Lower lobe of right lung (tissue), 2 donors: ENCODE measurements around the gene TMEM134. TPM values are rescaled to one million over a fixed set of nuclear protein-coding genes. Genes with fewer than 3 reads are reported as not detected.

Experiments
- ATAC-seq, 2 donors: fragments of 200-7000 bp; cut with Tn5 transposase; one replicate each; pipeline ENCODE4 v1.9.1; 2020 to 2022; ENCODE audit warnings: mild to moderate bottlenecking in 2 of 2, moderate library complexity in 2 of 2
- DNase-seq: peaks from one replicate; pipeline ENCODE4 v3.0.0-alpha.2; 2020
- H3K27ac ChIP-seq: fragments of 200-600 bp; one replicate; pipeline ENCODE4 v1.8.0; 2022
- H3K27me3 ChIP-seq: fragments of 200-600 bp; one replicate; pipeline ENCODE4 v1.8.0; 2022; ENCODE audit warnings: low read depth
- H3K36me3 ChIP-seq: fragments of 200-600 bp; one replicate; pipeline ENCODE4 v1.8.0; 2022; ENCODE audit warnings: mild to moderate bottlenecking
- H3K4me1 ChIP-seq: fragments of 200-600 bp; one replicate; pipeline ENCODE4 v1.8.0; 2022
- H3K4me3 ChIP-seq: fragments of 200-600 bp; one replicate; pipeline ENCODE4 v1.8.0; 2022; ENCODE audit warnings: mild to moderate bottlenecking
- H3K9me3 ChIP-seq: fragments of 200-600 bp; one replicate; pipeline ENCODE4 v1.8.0; 2022
- intact Hi-C: fragments of 100-400 bp; cut with DNase I; formaldehyde crosslinking; loops from one replicate; pipeline ENCODE4 v1.11.0; 2022
- total RNA-seq: library from RNA; stranded (reverse); fragmentation: NEBNext Ultra II Directional; extraction: Animal tissue kit (Norgen Biotek cat#: 25700); gene quantifications from one replicate; pipeline ENCODE4 v1.2.1, GENCODE V29; 2021
- TF ChIP-seq, protein P1 (sequence below): fragments of 200-600 bp; IDR thresholded peaks from one replicate; pipeline ENCODE4 v1.8.0; 2022; ENCODE audit warnings: antibody characterized with exemption, mild to moderate bottlenecking
- donor health status: DM: no; HTN: yes; CAD: no; lungs with severe emphysema.

TMEM134 gene
- total RNA-seq, 1 donor from 2014 or later, result 49.1 TPM

DNA sequence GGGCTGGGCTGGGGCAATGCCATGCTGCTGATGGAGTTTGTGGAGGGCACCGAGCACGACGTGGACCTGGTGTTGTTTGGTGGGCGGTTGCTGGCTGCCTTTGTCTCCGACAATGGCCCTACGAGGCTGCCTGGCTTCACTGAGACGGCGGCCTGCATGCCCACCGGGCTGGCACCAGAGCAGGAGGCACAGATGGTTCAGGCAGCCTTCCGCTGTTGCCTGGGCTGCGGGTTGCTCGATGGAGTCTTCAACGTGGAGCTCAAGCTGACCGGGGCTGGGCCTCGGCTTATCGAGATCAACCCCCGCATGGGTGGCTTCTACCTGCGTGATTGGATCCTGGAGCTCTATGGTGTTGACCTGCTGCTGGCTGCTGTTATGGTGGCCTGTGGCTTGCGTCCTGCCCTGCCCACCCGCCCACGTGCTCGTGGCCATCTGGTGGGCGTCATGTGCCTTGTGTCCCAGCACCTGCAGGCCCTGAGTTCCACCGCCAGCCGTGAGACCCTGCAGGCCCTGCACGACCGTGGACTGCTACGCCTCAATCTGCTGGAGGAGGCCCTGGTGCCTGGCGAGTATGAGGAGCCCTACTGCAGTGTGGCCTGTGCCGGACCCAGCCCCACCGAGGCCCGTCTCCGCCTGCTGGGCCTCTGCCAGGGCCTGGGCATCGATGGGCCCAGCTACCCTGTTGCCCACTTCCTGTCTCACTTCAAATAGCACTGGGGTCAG is 45.0 kb downstream of the TMEM134 start:
- no peaks in the 10 kb centered on the region for H3K9me3 ChIP-seq
- peaks cover 30% of the 10 kb centered on the region for H3K4me1 ChIP-seq
- H3K36me3 ChIP-seq, result no peaks in the 10 kb centered on the region
- intact Hi-C loops, result no loop called here
- no peak overlapping the region for H3K27ac ChIP-seq
- DNase-seq (no peak), ATAC-seq (no peak)
- H3K27me3 ChIP-seq, result no peaks in the 10 kb centered on the region
- H3K4me3 ChIP-seq, result no peak overlapping the region
- TF ChIP-seq, protein P1, sequence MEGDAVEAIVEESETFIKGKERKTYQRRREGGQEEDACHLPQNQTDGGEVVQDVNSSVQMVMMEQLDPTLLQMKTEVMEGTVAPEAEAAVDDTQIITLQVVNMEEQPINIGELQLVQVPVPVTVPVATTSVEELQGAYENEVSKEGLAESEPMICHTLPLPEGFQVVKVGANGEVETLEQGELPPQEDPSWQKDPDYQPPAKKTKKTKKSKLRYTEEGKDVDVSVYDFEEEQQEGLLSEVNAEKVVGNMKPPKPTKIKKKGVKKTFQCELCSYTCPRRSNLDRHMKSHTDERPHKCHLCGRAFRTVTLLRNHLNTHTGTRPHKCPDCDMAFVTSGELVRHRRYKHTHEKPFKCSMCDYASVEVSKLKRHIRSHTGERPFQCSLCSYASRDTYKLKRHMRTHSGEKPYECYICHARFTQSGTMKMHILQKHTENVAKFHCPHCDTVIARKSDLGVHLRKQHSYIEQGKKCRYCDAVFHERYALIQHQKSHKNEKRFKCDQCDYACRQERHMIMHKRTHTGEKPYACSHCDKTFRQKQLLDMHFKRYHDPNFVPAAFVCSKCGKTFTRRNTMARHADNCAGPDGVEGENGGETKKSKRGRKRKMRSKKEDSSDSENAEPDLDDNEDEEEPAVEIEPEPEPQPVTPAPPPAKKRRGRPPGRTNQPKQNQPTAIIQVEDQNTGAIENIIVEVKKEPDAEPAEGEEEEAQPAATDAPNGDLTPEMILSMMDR, result no peak

DNA sequence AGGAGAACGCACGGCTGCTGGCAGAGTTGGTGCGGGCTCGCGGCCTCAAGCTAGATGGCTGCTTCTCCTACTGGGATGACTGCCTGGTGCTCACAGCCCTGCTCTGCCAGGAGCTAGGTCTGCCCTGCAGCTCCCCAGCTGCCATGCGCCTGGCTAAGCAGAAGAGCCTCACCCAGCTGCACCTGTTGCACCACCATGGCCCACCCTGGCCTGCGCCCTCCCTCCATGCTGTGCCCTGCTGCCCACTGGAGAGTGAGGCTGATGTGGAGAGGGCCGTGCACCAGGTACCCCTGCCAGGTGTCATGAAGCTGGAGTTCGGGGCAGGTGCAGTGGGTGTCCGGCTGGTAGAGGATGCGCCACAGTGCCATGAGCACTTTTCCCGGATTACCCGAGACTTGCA is 45.6 kb downstream of the TMEM134 start:
- H3K4me3 ChIP-seq, result no peak overlapping the region
- no peak overlapping the region for H3K27ac ChIP-seq
- H3K36me3 ChIP-seq, result no peaks in the 10 kb centered on the region
- H3K27me3 ChIP-seq, result no peaks in the 10 kb centered on the region
- peaks cover 33% of the 10 kb centered on the region for H3K4me1 ChIP-seq
- ATAC-seq (no peak), DNase-seq (no peak)
- TF ChIP-seq, protein P1, result no peak
- intact Hi-C loops, result no loop called here
- H3K9me3 ChIP-seq, result no peaks in the 10 kb centered on the region

DNA sequence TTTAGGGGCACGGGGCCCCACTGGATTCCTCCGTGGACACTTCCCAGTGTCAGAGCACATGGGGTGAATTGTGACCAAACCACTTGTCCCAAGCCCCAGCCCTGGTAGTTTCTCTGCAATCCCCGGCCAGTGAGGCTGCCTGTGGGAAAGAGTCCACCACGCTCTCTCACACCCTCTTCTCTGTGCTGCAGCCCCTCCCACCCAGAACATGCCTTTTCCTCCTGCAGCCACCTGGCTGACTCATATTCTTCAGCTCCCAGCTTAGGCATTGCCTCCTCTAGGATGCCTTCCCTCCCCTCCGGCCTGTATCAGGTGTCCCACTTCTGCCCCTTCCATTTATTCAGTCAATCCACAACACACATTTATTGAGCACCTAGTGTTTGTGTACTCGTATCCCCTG is 46.2 kb downstream of the TMEM134 start:
- DNase-seq, result no peak
- Histone ChIP-seq H3K27me3 (no peaks in the 10 kb centered on the region), H3K4me3 (no peak overlapping the region), H3K9me3 (no peaks in the 10 kb centered on the region), H3K27ac (no peak overlapping the region), H3K4me1 (peaks cover 35% of the 10 kb centered on the region), H3K36me3 (no peaks in the 10 kb centered on the region)
- intact Hi-C loops, result no loop called here
- TF ChIP-seq, protein P1, result no peak
- ATAC-seq, result no peak

DNA sequence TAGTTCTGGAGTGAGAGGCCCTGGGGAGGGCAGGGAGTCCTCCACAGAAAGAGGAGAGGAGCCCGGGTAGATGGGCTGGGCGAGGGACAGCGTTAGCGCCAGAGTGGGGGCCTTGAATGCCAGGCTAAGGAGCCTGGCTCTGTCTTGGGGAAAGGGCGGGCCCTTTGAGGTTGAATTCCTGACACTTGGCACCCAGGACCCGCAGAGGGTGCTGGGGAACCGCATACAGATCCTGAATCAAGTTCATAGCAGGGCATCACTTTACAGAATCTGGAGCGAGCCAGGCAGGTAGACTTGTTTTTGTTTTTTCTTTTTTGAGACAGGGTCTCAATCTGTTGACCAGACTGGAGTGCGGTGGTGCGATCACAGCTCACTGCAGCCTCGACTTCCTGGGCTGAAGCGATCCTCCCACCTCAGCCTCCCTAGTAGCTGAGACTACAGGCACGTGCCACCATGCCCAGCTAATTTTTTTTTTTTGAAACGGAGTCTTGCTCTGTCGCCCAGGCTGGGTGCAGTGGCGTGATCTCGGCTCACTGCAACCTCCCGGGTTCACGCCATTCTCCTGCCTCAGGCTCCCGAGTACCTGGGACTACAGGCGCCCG is 47.5 kb downstream of the TMEM134 start:
- DNase-seq (no peak), ATAC-seq (peak in 1 of 2 donors; percentile 23)
- intact Hi-C loops, result no loop called here
- Histone ChIP-seq H3K36me3 (no peaks in the 10 kb centered on the region), H3K4me3 (peak overlapping the region; percentile 66), H3K4me1 (peaks cover 37% of the 10 kb centered on the region), H3K27me3 (no peaks in the 10 kb centered on the region), H3K9me3 (no peaks in the 10 kb centered on the region), H3K27ac (peak overlapping the region; percentile 91)
- TF ChIP-seq, protein P1, result no peak

DNA sequence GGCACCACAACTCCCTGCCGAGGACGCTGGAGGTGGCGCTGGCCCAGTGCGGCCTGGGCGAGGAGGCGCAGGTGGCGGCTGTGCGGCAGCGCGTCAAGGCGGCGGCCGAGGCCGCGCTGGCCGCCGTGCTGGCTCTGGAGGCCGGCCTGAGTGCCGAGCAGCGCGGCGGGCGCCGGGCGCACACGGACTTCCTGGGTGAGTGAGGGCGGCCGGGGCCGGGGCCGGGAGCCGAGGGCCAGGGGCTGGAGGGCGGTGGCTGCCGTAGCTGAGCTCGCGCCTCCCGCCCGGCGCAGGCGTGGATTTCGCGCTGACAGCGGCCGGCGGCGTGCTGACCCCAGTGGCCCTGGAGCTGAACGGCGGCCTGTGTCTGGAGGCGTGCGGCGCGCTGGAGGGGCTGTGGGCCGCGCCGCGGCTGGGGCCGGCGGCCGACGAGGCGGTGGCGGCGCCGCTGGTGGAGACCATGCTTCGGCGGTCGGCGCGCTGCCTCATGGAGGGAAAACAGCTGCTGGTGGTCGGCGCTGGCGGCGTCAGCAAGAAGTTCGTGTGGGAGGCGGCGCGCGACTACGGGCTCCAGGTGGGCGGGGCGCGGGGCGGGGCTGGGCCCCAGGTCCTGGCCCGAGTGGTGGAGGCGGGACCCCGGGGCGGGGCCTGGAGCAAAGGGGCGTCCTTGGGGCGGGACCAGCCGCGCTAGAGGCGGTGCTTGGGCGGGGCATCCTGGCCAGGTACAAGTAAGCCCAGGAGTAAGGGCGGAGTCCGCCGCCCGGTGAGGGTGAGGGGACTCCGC is 48.2 kb downstream of the TMEM134 start:
- TF ChIP-seq, protein P1, result no peak
- Histone ChIP-seq H3K4me3 (peak overlapping the region; percentile 66), H3K9me3 (no peaks in the 10 kb centered on the region), H3K36me3 (no peaks in the 10 kb centered on the region), H3K27me3 (no peaks in the 10 kb centered on the region), H3K4me1 (peaks cover 44% of the 10 kb centered on the region), H3K27ac (peak overlapping the region; percentile 91)
- intact Hi-C loops, result no loop called here
- ATAC-seq, result peak; percentile 97
- DNase-seq, result peak; percentile 98
